PFSK-1 (cell line): ENCODE results near the gene CD34.

Experiments
- FOXP2 ChIP-seq: optimal IDR thresholded peaks from 2 replicates; pipeline ENCODE3; 2011; ENCODE audit warnings: borderline replicate concordance, control low read depth, inconsistent platforms; ENCODE audit not compliant: insufficient read depth; ENCODE audit errors: extremely low read length, extremely low read depth
- POLR2AphosphoS5 ChIP-seq: IDR thresholded peaks from 2 replicates; pipeline ENCODE4 v1.6.1; 2012; ENCODE audit warnings: low read depth, mild to moderate bottlenecking, control low read depth, low read length, moderate library complexity
- REST ChIP-seq, 2 experiments: IDR thresholded peaks; 2 replicates each; pipeline versions ENCODE4 v1.6.1 to v1.8.0; 2011 to 2012; ENCODE audit warnings: low read depth in 2 of 2, low read length in 2 of 2, control low read depth in 1 of 2, inconsistent platforms in 1 of 2, mild to moderate bottlenecking in 1 of 2, moderate library complexity in 1 of 2; ENCODE audit not compliant: insufficient read depth in 1 of 2
- SIN3A ChIP-seq: IDR thresholded peaks from 2 replicates; pipeline ENCODE4 v1.6.1; 2012; ENCODE audit warnings: mild to moderate bottlenecking, low read length, moderate library complexity, borderline replicate concordance; ENCODE audit not compliant: insufficient read depth
- TAF1 ChIP-seq: IDR thresholded peaks from 2 replicates; pipeline ENCODE4 v1.6.1; 2012; ENCODE audit warnings: low read length, control low read depth, borderline replicate concordance; ENCODE audit not compliant: insufficient read depth

Gene CD34

GRCh38 chr1:207866471-207867135 lies 44.3 kb downstream of the CD34 start:
- no peak for TF ChIP-seq FOXP2
- no peak for TF ChIP-seq REST (IDR thresholded peaks at IDR 0.05; ENCODE audit: insufficient read depth in 1 of 2, low read depth in 2 of 2, low read length in 2 of 2)
- TF ChIP-seq TAF1 = no peak
- no peak for TF ChIP-seq SIN3A
- no peak for TF ChIP-seq POLR2AphosphoS5

- TF ChIP-seq POLR2AphosphoS5 (no peak), FOXP2 (no peak)
Measured at GRCh38 chr1:207863893-207864535, 46.9 kb downstream of the CD34 start.

- TF ChIP-seq TAF1 (no peak), POLR2AphosphoS5 (no peak), FOXP2 (no peak), REST (IDR thresholded peaks at IDR 0.05; ENCODE audit: insufficient read depth in 1 of 2, low read depth in 2 of 2, low read length in 2 of 2) (no peak), SIN3A (no peak)
Measured at GRCh38 chr1:207862241-207862787, 48.6 kb downstream of the CD34 start.

- TF ChIP-seq REST (IDR thresholded peaks at IDR 0.05; ENCODE audit: insufficient read depth in 1 of 2, low read depth in 2 of 2, low read length in 2 of 2) (no peak), TAF1 (no peak), POLR2AphosphoS5 (no peak), FOXP2 (no peak), SIN3A (no peak)
Measured at GRCh38 chr1:207861442-207862177, 49.3 kb downstream of the CD34 start.

GRCh38 chr1:207860531-207860930 lies 50.4 kb downstream of the CD34 start:
- no peak for TF ChIP-seq REST (IDR thresholded peaks at IDR 0.05; ENCODE audit: insufficient read depth in 1 of 2, low read depth in 2 of 2, low read length in 2 of 2)
- TF ChIP-seq FOXP2 = no peak
- no peak for TF ChIP-seq TAF1
- TF ChIP-seq POLR2AphosphoS5 = no peak
- no peak for TF ChIP-seq SIN3A
